RWPE1 (cell line): ENCODE results near the gene EQTN.

Source experiments
- CTCF ChIA-PET: fragments of 350-600 bp; sonication (Branson Sonifier 250); formaldehyde crosslinking; extraction: SDS; loops from one replicate; lab custom pipeline; 2021; lab: Yijun Ruan, JAX
- POLR2A ChIA-PET: fragments of 400-600 bp; formaldehyde crosslinking; extraction: SDS; loops from one replicate; lab custom pipeline; 2020; ENCODE audit warnings: antibody characterized with exemption; ENCODE audit not compliant: low non-redundant PET; lab: Yijun Ruan, JAX
- DNase-seq: peaks from one replicate; pipeline ENCODE4 v3.0.0; 2012; ENCODE audit warnings: low spot score
- H3K27ac ChIP-seq: fragments of 450-650 bp; 2 replicates; pipeline ENCODE4 v1.5.1; 2017
- TF ChIP-seq, protein P1 (sequence below): fragments of 450-650 bp; conservative IDR thresholded peaks from 2 replicates; pipeline ENCODE4 v1.5.1; 2017; ENCODE audit warnings: low read depth, mild to moderate bottlenecking

The EQTN gene

DNA sequence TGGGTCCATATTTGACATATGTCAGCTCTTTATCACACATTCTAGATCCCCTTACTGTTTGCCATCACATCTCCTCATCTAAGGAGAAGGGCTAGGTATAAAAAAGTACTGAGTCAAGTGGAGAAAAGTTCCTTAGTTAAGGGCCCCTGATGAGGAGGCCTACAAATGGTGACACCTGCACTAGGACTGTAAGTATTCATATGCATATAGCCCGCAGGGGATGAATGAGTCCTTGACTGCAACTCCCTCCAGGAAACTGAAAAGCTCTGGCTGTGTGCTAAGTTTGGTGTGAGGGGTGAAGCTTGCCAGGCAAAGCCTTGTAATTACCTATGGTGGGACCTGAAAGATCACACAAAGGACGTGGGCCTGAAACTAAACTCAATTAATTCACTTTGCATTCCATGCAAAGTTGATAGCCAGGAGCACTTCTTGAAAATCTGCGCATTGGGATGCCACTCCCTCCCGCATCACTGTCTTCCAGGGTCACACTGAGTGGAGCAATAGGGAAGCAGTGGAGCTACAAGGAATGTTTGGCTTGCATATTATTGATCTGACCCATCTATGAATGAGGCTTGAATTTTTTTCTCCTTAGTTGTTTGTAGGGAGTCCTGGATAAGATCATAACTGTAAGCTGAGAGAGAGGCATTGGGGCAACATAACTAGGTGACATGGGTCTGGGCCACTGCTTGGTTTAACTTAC is 11.9 kb upstream of the EQTN start:
- DNase-seq = no peak
- CTCF ChIA-PET = no interaction called here
- H3K27ac ChIP-seq = no peak overlapping the region
- POLR2A ChIA-PET = no interaction called here
- TF ChIP-seq, protein P1, sequence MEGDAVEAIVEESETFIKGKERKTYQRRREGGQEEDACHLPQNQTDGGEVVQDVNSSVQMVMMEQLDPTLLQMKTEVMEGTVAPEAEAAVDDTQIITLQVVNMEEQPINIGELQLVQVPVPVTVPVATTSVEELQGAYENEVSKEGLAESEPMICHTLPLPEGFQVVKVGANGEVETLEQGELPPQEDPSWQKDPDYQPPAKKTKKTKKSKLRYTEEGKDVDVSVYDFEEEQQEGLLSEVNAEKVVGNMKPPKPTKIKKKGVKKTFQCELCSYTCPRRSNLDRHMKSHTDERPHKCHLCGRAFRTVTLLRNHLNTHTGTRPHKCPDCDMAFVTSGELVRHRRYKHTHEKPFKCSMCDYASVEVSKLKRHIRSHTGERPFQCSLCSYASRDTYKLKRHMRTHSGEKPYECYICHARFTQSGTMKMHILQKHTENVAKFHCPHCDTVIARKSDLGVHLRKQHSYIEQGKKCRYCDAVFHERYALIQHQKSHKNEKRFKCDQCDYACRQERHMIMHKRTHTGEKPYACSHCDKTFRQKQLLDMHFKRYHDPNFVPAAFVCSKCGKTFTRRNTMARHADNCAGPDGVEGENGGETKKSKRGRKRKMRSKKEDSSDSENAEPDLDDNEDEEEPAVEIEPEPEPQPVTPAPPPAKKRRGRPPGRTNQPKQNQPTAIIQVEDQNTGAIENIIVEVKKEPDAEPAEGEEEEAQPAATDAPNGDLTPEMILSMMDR = no peak

DNA sequence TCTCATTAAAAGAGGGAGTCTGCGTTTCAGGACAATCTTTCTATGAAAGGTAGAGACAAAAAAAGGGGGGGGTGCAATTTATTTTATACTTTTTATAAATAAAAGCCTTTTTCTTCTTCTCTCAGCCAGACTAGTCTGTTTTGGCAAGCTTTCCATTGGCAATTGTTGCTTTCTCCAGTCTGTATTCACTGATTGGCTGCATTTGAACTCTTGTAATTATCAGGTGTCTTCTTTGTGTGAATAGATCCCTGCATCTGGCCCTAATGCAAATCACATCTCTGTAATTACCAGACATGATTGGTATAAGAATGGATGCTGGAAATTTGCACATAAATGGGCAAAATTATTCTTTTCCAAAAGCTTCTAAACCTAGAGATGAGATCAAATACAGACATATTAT is 7.6 kb upstream of the EQTN start:
- no peak overlapping the region for H3K27ac ChIP-seq
- TF ChIP-seq, protein P1 = no peak
- DNase-seq = no peak
- ChIA-PET POLR2A (no interaction called here), CTCF (interaction anchor here (0.6 kb wide), 1 partner anchor 16 kb away, joined by 3 read pairs; no protein-coding TSS in a partner anchor)

DNA sequence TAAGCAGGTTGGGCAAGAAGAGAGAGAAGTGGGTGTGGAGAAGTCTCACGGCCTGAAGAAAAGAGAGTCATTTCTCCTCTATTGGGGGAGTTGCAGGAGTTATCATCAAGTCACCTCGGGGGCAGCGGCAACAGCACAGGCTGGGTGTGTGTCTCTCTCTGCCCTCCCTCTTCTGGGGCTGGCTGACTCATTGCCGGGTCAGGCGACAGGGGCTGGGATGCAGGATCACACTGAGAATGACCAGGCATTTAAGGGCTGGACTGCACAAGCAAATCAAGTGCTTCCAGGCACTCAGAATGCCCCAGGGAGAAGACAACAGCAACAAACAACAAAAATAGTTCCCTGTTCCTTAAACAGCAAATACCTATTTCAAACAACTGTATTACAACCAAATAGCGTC is 6.3 kb upstream of the EQTN start:
- ChIA-PET CTCF (no interaction called here), POLR2A (no interaction called here)
- no peak for DNase-seq
- no peak overlapping the region for H3K27ac ChIP-seq
- TF ChIP-seq, protein P1 = no peak

DNA sequence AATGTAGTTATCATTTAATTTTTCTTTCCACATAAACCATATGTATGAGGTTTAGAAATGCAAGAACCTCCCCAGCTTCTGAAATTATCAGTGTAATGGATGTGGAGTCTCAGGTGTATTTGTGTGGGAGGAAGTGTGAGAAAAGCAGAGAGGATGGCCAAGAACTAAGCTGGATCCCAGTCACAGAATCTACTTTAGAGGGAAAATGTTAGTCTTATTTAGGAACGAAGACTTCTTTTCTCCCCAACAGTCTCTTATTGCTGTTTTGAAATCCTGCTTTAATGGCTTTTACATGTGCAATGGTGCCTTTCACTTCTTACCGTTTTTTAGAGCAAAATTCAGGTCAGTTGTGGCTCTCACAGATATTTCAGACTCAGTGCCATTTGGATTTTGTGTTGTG is 3.0 kb downstream of the EQTN start:
- CTCF ChIA-PET = no interaction called here
- DNase-seq = no peak
- POLR2A ChIA-PET = no interaction called here
- no peak overlapping the region for H3K27ac ChIP-seq
- TF ChIP-seq, protein P1 = no peak

DNA sequence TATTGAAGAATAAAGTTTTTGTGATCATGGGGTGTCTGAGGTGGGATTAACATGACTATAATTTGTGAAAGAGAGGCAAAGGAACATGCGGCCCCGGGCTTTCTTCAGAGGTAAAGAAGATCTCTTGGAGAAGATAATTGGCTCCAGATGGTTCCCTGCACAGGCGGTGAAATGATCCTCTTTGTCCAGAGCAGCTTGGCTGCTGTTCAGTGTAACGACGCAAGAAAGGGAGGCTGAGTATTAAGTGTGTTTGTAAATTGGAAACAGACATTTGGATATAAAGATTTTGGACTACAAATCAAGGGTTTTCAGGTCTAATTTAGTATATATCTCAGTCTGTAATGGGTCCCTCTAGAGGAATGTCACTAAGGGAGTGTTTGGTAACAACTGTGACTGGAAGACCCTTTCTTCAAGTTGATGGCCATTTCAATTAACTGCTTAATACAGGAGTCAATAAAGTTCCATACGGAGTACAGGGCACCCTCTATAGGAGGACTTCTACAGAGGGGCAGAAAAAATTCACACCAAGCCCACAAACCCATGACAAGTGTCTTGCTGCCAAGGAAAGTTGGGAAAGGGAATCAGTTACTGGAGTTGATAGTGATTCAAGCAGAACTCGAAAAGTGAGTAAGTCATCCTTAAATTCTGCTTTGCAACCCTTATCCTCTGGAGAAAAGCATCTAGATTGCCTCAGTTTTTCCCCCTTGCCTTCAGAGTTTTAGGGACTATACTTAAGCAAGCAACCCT is 4.1 kb downstream of the EQTN start:
- no peak for DNase-seq
- CTCF ChIA-PET = no interaction called here
- TF ChIP-seq, protein P1 = no peak
- POLR2A ChIA-PET = no interaction called here
- no peak overlapping the region for H3K27ac ChIP-seq

DNA sequence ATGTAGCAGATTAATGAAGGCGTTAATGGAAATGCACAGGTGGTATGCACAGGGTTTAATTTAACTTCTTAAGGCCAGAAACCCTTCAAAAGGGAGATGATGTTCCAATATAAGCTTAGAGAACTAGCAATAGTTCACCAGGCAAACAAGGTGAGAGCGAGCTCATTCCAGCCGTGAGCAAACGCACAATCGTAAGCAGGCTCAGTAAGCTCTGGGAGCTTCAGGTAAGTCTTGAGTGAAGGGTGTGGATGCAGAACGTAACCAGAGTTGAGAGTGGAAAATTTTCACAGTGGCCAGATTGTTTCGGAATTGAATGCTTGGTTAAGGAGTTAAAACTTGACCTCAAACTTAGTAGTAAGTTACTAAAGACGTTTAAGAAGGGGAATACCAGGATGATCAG is 5.7 kb downstream of the EQTN start:
- CTCF ChIA-PET = no interaction called here
- no peak for DNase-seq
- no peak overlapping the region for H3K27ac ChIP-seq
- TF ChIP-seq, protein P1 = no peak
- POLR2A ChIA-PET = no interaction called here
